H1 (cell line): Measurements from ENCODE around the gene RANBP2. TPM values are rescaled to one million over a fixed set of nuclear protein-coding genes. Genes with fewer than 3 reads are reported as not detected.

ENCODE experiments used
- CTCF ChIA-PET: fragments of 300-600 bp; sonication (Branson Sonifier 250); formaldehyde crosslinking; loops from one replicate; lab custom pipeline; 2021; ENCODE audit not compliant: partially characterized antibody; lab: Charles Lee
- POLR2A ChIA-PET: fragments of 300-600 bp; sonication (Branson Sonifier 250); formaldehyde crosslinking; loops from one replicate; lab custom pipeline; 2021; ENCODE audit warnings: inconsistent platforms; ENCODE audit not compliant: partially characterized antibody; lab: Charles Lee
- DNase-seq, 2 experiments: peaks; one replicate each; pipeline versions ENCODE4 v3.0.0 to v3.0.0-alpha.2; 2010 to 2022; ENCODE audit warnings: low spot score in 2 of 2, low read depth in 1 of 2, mixed read lengths in 1 of 2
- FAIRE-seq: peaks from 2 replicates; lab custom pipeline; 2011; peaks lifted over from hg19 to GRCh38; lab: Jason Lieb, UNC
- H2AFZ ChIP-seq: 2 replicates; pipeline ENCODE4 v1.8.1; 2012; ENCODE audit warnings: low read length, inconsistent platforms
- H2AK5ac ChIP-seq: 2 replicates; pipeline ENCODE4 v1.6.1; 2013; ENCODE audit warnings: low read depth, low read length
- H2BK120ac ChIP-seq: replicated peaks from 2 replicates; pipeline ENCODE3; 2013; ENCODE audit warnings: low read depth, low read length, inconsistent platforms
- H2BK12ac ChIP-seq: 2 replicates; pipeline ENCODE4 v1.6.1; 2013; ENCODE audit warnings: low read depth, low read length
- H2BK15ac ChIP-seq: 2 replicates; pipeline ENCODE4 v1.6.1; 2013; ENCODE audit warnings: low read length
- H2BK20ac ChIP-seq: 2 replicates; pipeline ENCODE4 v1.6.1; 2013; ENCODE audit warnings: low read length
- H2BK5ac ChIP-seq: 2 replicates; pipeline ENCODE4 v1.6.1; 2013; ENCODE audit warnings: low read depth, low read length
- H3K14ac ChIP-seq: 2 replicates; pipeline ENCODE4 v1.6.1; 2013; ENCODE audit warnings: inconsistent platforms; ENCODE audit not compliant: insufficient read length
- H3K18ac ChIP-seq: 2 replicates; pipeline ENCODE4 v1.6.1; 2013; ENCODE audit warnings: low read length; ENCODE audit errors: extremely low read depth
- H3K23ac ChIP-seq: 2 replicates; pipeline ENCODE4 v1.6.1; 2013; ENCODE audit warnings: inconsistent platforms; ENCODE audit not compliant: insufficient read length
- H3K23me2 ChIP-seq: 2 replicates; pipeline ENCODE4 v1.6.1; 2013; ENCODE audit warnings: low read depth, low read length
- H3K27ac ChIP-seq: 2 replicates; pipeline ENCODE4 v1.6.1; 2011; ENCODE audit warnings: low read depth, low read length, inconsistent platforms
- H3K27me3 ChIP-seq, 4 experiments: replicated peaks in 1 of 4; 1 replicate in 1 of 4; 2 replicates in 3 of 4; pipeline versions ENCODE4 v1.6.1 to v1.8.1; 2011 to 2013; ENCODE audit warnings: low read length in 3 of 4, mild to moderate bottlenecking in 3 of 4, inconsistent platforms in 2 of 4, mixed read lengths in 2 of 4, moderate library complexity in 1 of 4; ENCODE audit not compliant: control insufficient read depth in 3 of 4, insufficient read depth in 3 of 4; ENCODE audit errors: extremely low read depth in 1 of 4
- H3K36me3 ChIP-seq, 4 experiments: 2 replicates each; pipeline versions ENCODE4 v1.6.1 to v1.8.1; 2011 to 2013; ENCODE audit warnings: mild to moderate bottlenecking in 4 of 4, low read length in 3 of 4, moderate library complexity in 2 of 4, control low read depth in 1 of 4, inconsistent platforms in 1 of 4; ENCODE audit not compliant: insufficient read depth in 4 of 4, control insufficient read depth in 2 of 4
- H3K4ac ChIP-seq: replicated peaks from 2 replicates; pipeline ENCODE3; 2013; ENCODE audit warnings: low read length, low read depth, mixed read lengths, inconsistent platforms; ENCODE audit not compliant: insufficient read length
- H3K4me1 ChIP-seq, 4 experiments: replicated peaks in 1 of 4; 1 replicate in 1 of 4; 2 replicates in 3 of 4; pipeline versions ENCODE4 v1.6.1 to v1.8.1; 2011 to 2013; ENCODE audit warnings: low read length in 3 of 4, inconsistent platforms in 2 of 4, mixed read lengths in 1 of 4; ENCODE audit not compliant: insufficient read depth in 4 of 4, control insufficient read depth in 3 of 4
- H3K4me2 ChIP-seq, 2 experiments: 2 replicates each; pipeline versions ENCODE4 v1.6.1 to v1.8.1; 2011 to 2013; ENCODE audit warnings: low read depth in 2 of 2, low read length in 2 of 2, control low read depth in 1 of 2, inconsistent platforms in 1 of 2, mild to moderate bottlenecking in 1 of 2; ENCODE audit not compliant: insufficient read depth in 1 of 2
- H3K4me3 ChIP-seq, 4 experiments: fragments of 200-600, 300-600 bp in 1 of 4; sonication (generic), shearing (Covaris generic), sonication (Bioruptor Twin) in 1 of 4; 2 replicates each; pipeline versions ENCODE4 v1.5.1 to v1.8.1; 2011 to 2016; ENCODE audit warnings: low read length in 4 of 4, low read depth in 3 of 4, control low read depth in 2 of 4, inconsistent platforms in 2 of 4, mild to moderate bottlenecking in 2 of 4, mixed read lengths in 1 of 4, moderate library complexity in 1 of 4; ENCODE audit not compliant: insufficient read depth in 2 of 4; ENCODE audit errors: extremely low read depth in 1 of 4
- H3K56ac ChIP-seq: replicated peaks from 2 replicates; pipeline ENCODE3; 2013; ENCODE audit warnings: low read depth, mild to moderate bottlenecking, mixed read lengths, low read length, inconsistent platforms; ENCODE audit not compliant: insufficient read length
- H3K79me1 ChIP-seq: 2 replicates; pipeline ENCODE4 v1.6.1; 2013; ENCODE audit warnings: low read depth, low read length, control low read depth
- H3K79me2 ChIP-seq, 2 experiments: 2 replicates each; pipeline versions ENCODE4 v1.6.1 to v1.8.1; 2012 to 2013; ENCODE audit warnings: low read length in 2 of 2, mild to moderate bottlenecking in 2 of 2, inconsistent platforms in 1 of 2; ENCODE audit not compliant: insufficient read depth in 2 of 2, control insufficient read depth in 1 of 2
- H3K9ac ChIP-seq, 4 experiments: replicated peaks in 1 of 4; 1 replicate in 1 of 4; 2 replicates in 3 of 4; pipeline versions ENCODE4 v1.6.1 to v1.8.1; 2011 to 2013; ENCODE audit warnings: low read depth in 3 of 4, low read length in 3 of 4, control low read depth in 2 of 4, mild to moderate bottlenecking in 2 of 4, moderate library complexity in 2 of 4, inconsistent platforms in 1 of 4; ENCODE audit errors: extremely low read depth in 1 of 4
- H3K9me3 ChIP-seq, 2 experiments: 2 replicates each; pipeline versions ENCODE4 v1.6.1 to v1.8.1; 2012 to 2013; ENCODE audit warnings: mild to moderate bottlenecking in 2 of 2, moderate library complexity in 2 of 2, control low read depth in 1 of 2, inconsistent platforms in 1 of 2, low read depth in 1 of 2, low read length in 1 of 2, mixed read lengths in 1 of 2; ENCODE audit not compliant: insufficient read depth in 2 of 2
- H4K20me1 ChIP-seq, 2 experiments: replicated peaks in 1 of 2; 2 replicates each; pipeline versions ENCODE3 to v1.8.1; 2011 to 2013; ENCODE audit warnings: inconsistent platforms in 2 of 2, low read length in 2 of 2, mild to moderate bottlenecking in 1 of 2; ENCODE audit not compliant: insufficient read depth in 2 of 2, control insufficient read depth in 1 of 2
- H4K5ac ChIP-seq: 2 replicates; pipeline ENCODE4 v1.6.1; 2013; ENCODE audit warnings: low read length, low read depth, mixed read lengths, inconsistent platforms; ENCODE audit not compliant: insufficient read length
- H4K8ac ChIP-seq: 2 replicates; pipeline ENCODE4 v1.8.0; 2013; ENCODE audit warnings: mild to moderate bottlenecking, moderate library complexity, low read length, inconsistent platforms; ENCODE audit not compliant: insufficient read depth; ENCODE audit errors: extremely low read depth
- H4K91ac ChIP-seq: replicated peaks from 2 replicates; pipeline ENCODE3; 2013; ENCODE audit warnings: low read length, mixed read lengths, inconsistent platforms; ENCODE audit not compliant: insufficient read length
- CEBPB ChIP-seq: IDR thresholded peaks from 2 replicates; pipeline ENCODE4 v1.6.1; 2012; ENCODE audit warnings: low read depth, low read length
- CHD1 ChIP-seq: IDR thresholded peaks from 2 replicates; pipeline ENCODE4 v1.6.1; 2012; ENCODE audit warnings: low read depth, low read length, improper control_type of control experiment
- CTBP2 ChIP-seq: IDR thresholded peaks from 2 replicates; pipeline ENCODE4 v1.7.0; 2011; ENCODE audit warnings: borderline replicate concordance, mild to moderate bottlenecking, moderate library complexity, mixed read lengths, low read length; ENCODE audit not compliant: insufficient read depth, insufficient read length
- FOSL1 ChIP-seq: IDR thresholded peaks from 2 replicates; pipeline ENCODE4 v1.6.1; 2011; ENCODE audit warnings: mild to moderate bottlenecking, low read depth, low read length, moderate library complexity; ENCODE audit not compliant: insufficient read depth
- HDAC2 ChIP-seq, 2 experiments: fragments of 300-600 bp in 1 of 2; sonication (generic) in 1 of 2; IDR thresholded peaks; 2 replicates each; pipeline ENCODE4 v1.6.1; 2011 to 2012; ENCODE audit warnings: low read depth in 2 of 2, low read length in 2 of 2, mild to moderate bottlenecking in 2 of 2, moderate library complexity in 2 of 2, borderline replicate concordance in 1 of 2, inconsistent platforms in 1 of 2
- JUND ChIP-seq: IDR thresholded peaks from 2 replicates; pipeline ENCODE4 v1.6.1; 2011; ENCODE audit warnings: mild to moderate bottlenecking, improper control_type of control experiment, low read length
- RFX5 ChIP-seq: IDR thresholded peaks from 2 replicates; pipeline ENCODE4 v1.6.1; 2011; ENCODE audit warnings: low read depth, low read length, improper control_type of control experiment, borderline replicate concordance
- SIN3A ChIP-seq, 2 experiments: IDR thresholded peaks in 1 of 2; conservative IDR thresholded peaks in 1 of 2; 2 replicates each; pipeline ENCODE4 v1.6.1; 2011 to 2012; ENCODE audit warnings: low read length in 2 of 2, improper control_type of control experiment in 1 of 2, low read depth in 1 of 2, mild to moderate bottlenecking in 1 of 2
- SIX5 ChIP-seq: IDR thresholded peaks from 2 replicates; pipeline ENCODE4 v1.6.1; 2011; ENCODE audit warnings: mild to moderate bottlenecking, low read depth, low read length
- SRF ChIP-seq: IDR thresholded peaks from 2 replicates; pipeline ENCODE4 v1.6.1; 2011; ENCODE audit warnings: mild to moderate bottlenecking, low read depth, low read length, moderate library complexity
- TEAD4 ChIP-seq: IDR thresholded peaks from 2 replicates; pipeline ENCODE4 v1.6.1; 2012; ENCODE audit warnings: low read depth, low read length, inconsistent platforms, mixed read lengths
- YY1 ChIP-seq: IDR thresholded peaks from 2 replicates; pipeline ENCODE4 v1.6.1; 2011; ENCODE audit warnings: low read depth, mild to moderate bottlenecking, low read length
- WGBS, 2 experiments: shearing (Covaris generic) in 1 of 2; methylation state at CpG; one replicate each; pipeline versions ENCODE4 v1.1.6 to v1.1.7; 2013 to 2015; ENCODE audit warnings: low lambda C conversion rate in 2 of 2, mixed read lengths in 2 of 2, inconsistent platforms in 1 of 2, low coverage in 1 of 2, missing lambda C conversion rate in 1 of 2; ENCODE audit not compliant: insufficient replicate concordance in 2 of 2, insufficient coverage in 1 of 2, insufficient read length in 1 of 2; ENCODE audit errors: extremely low coverage in 1 of 2, missing lambda C conversion rate in 1 of 2; 5-methylcytosine and 5-hydroxymethylcytosine counted together
- polyA plus RNA-seq, 7 experiments: library from polyadenylated mRNA; depleted of rRNA in 3 of 7; stranded (reverse) in 5 of 7; unstranded in 2 of 7; fragments of >200 nt in 5 of 7; fragments of 200-250 nt in 2 of 7; gene quantifications; 1 replicate in 5 of 7; 2 replicates in 1 of 7; 4 replicates in 1 of 7; pipeline versions ENCODE4 v1.2.1 to v1.2.3, GENCODE V29; 2011 to 2013; ENCODE audit warnings: missing spikeins in 2 of 7, mixed read lengths in 2 of 7
- total RNA-seq: library from RNA; stranded (reverse); fragmentation: NEBNext Ultra II Directional; extraction: Animal tissue kit (Norgen Biotek cat#: 25700); gene quantifications from 2 replicates; pipeline ENCODE4 v1.2.1, GENCODE V29; 2021

Gene RANBP2
- total and polyA plus RNA-seq, 2 of the 8 experiments (the other 6 are each of a cell fraction or from before 2014, with no cell fraction given), result 8.2 to 95.9 TPM

DNA sequence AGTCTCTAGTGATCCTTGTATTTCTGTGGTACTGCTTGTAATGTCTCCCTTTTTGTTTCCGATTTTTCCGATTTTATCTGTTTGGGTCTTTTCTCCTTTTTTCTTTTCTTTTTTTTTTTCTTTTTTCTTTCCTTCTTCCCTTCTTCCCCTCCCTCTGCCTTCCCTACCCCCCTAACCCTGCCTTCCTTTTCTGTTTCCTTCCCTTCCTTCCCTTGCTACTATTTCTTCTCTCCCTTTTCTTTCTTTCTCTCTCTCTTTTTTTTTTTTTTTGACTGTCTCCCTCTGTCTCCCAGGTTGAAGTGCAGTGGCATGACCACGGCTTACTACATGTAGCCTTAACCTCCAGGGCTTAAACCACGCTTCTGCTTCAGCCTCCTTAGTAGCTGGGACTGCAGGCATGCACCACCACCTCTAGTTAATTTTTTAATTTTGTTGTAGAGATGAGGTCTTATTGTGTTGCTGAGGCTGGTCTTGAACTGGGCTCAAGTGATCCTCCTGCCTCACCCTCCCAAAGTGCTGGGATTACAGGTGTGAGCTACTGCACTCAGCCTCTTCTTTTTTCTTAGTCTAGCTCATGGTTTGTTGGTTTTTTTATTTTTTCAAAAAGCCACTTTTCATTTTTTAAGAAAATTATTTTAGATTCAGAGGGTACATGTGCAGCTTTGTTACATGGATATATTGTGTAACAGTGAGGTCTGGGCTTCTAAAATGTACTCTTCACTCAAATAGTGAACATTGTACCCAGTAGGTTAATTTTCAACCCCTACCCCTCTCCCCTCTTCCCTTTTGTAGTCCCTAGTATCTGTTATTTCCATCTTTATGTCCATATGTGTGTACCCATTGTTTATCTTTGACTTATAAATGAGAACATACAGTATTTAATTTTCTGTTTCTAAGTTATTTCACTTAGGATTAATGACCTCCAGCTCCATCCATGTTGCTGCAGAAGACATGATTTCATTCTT, 92.0 kb downstream of the RANBP2 start:
- Histone ChIP-seq H2BK15ac (no peak overlapping the region), H3K9me3 (peaks cover 0 to 6% of the 10 kb centered on the region in 2 experiments; a peak in 1 of 4 replicates), H4K20me1 (no peaks in the 10 kb centered on the region), H4K5ac (no peak overlapping the region), H3K27me3 (no peaks in the 10 kb centered on the region), H3K36me3 (peaks cover 0 to 56% (median 29%) of the 10 kb centered on the region in 4 experiments; a peak in 6 of 8 replicates), H2AFZ (no peak overlapping the region), H4K8ac (peak overlapping the region; percentile 51; the same call in 1 of the 2 replicates), H3K4me1 (no peaks in the 10 kb centered on the region), H3K4ac (no peak overlapping the region), H2BK12ac (no peak overlapping the region), H3K4me2 (no peak overlapping the region), H2BK120ac (no peak overlapping the region), H3K23me2 (no peaks in the 10 kb centered on the region; the same call in 1 of the 2 replicates), H3K27ac (no peak overlapping the region), H3K14ac (no peak overlapping the region), H2BK20ac (no peak overlapping the region), H3K79me2 (peaks cover 0 to 35% of the 10 kb centered on the region in 2 experiments; a peak in 2 of 4 replicates), H3K9ac (no peak overlapping the region), H3K23ac (no peak overlapping the region), H4K91ac (no peak overlapping the region), H3K79me1 (no peaks in the 10 kb centered on the region), H3K56ac (no peak overlapping the region), H3K4me3 (no peak overlapping the region), H2AK5ac (no peak overlapping the region), H3K18ac (no peak overlapping the region), H2BK5ac (no peak overlapping the region)
- ChIA-PET POLR2A (no interaction called here), CTCF (no interaction called here)
- no peak for TF ChIP-seq HDAC2 (IDR thresholded peaks at IDR 0.05; ENCODE audit: borderline replicate concordance in 1 of 2, low read depth in 2 of 2, low read length in 2 of 2)
- TF ChIP-seq FOSL1, result no peak
- no peak for TF ChIP-seq RFX5
- TF ChIP-seq CEBPB, result no peak
- TF ChIP-seq CTBP2, result no peak
- no peak for TF ChIP-seq SIX5
- no peak for TF ChIP-seq YY1
- TF ChIP-seq SIN3A (conservative IDR thresholded peaks at IDR 0.05 in 1 of 2, IDR thresholded peaks at IDR 0.05 in 1 of 2; ENCODE audit: low read depth in 1 of 2, low read length in 2 of 2), result no peak
- no peak for TF ChIP-seq JUND
- no peak for TF ChIP-seq SRF
- no peak for TF ChIP-seq TEAD4
- no peak for TF ChIP-seq CHD1
- no peak for FAIRE-seq
- no peak for DNase-seq
- 88% methylated on average over 3 of the region's 4 CpGs; no CpG with 5 or more reads in 1 of the 2 experiments for WGBS, 2 experiments
